Peyer's patch (tissue), 4 donors: ENCODE results near the gene FKBP10.

Experiments used
- POLR2A ChIP-seq, 2 donors: fragments of 450-650 bp; IDR thresholded peaks; one replicate each; pipeline ENCODE4 v1.5.1; 2017; ENCODE audit warnings: antibody characterized with exemption in 2 of 2, mild to moderate bottlenecking in 2 of 2, moderate library complexity in 2 of 2
- TF ChIP-seq, protein P1 (sequence below), 6 experiments: fragments of 450-650 bp in 4 of 6; fragments of 200-600 bp in 2 of 6; sonication (generic) in 1 of 6; IDR thresholded peaks; one replicate each; pipeline ENCODE4 v1.5.1; 2017 to 2019; ENCODE audit warnings: antibody characterized with exemption in 6 of 6, mild to moderate bottlenecking in 3 of 6, moderate library complexity in 1 of 6

- TF ChIP-seq, protein P1, sequence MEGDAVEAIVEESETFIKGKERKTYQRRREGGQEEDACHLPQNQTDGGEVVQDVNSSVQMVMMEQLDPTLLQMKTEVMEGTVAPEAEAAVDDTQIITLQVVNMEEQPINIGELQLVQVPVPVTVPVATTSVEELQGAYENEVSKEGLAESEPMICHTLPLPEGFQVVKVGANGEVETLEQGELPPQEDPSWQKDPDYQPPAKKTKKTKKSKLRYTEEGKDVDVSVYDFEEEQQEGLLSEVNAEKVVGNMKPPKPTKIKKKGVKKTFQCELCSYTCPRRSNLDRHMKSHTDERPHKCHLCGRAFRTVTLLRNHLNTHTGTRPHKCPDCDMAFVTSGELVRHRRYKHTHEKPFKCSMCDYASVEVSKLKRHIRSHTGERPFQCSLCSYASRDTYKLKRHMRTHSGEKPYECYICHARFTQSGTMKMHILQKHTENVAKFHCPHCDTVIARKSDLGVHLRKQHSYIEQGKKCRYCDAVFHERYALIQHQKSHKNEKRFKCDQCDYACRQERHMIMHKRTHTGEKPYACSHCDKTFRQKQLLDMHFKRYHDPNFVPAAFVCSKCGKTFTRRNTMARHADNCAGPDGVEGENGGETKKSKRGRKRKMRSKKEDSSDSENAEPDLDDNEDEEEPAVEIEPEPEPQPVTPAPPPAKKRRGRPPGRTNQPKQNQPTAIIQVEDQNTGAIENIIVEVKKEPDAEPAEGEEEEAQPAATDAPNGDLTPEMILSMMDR (IDR thresholded peaks at IDR 0.05) = no peak
- no peak for TF ChIP-seq POLR2A (IDR thresholded peaks at IDR 0.05)
These were observed 47.6 kb downstream of the FKBP10 start for GRCh38 chr17:41860254-41860931.
